ENCODE results near the gene ZNF385B.

DNA sequence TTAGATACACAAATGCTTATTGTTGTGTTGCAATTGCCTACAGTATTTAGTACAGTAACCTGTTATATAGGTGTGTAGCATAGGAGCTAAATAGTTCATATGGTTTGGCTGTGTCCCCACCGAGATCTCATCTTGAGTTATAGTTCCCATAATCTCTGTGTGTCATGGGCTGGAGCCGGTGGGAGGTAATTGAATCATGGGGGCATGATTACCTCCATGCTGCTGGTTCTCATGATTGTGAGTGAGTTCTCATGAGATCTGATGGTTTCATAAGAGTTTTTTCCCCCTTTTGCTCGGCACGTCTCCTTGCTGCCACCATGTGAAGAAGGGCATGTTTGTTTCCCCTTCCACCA is 406.3 kb downstream of the ZNF385B start:
- TF ChIP-seq, protein P1, sequence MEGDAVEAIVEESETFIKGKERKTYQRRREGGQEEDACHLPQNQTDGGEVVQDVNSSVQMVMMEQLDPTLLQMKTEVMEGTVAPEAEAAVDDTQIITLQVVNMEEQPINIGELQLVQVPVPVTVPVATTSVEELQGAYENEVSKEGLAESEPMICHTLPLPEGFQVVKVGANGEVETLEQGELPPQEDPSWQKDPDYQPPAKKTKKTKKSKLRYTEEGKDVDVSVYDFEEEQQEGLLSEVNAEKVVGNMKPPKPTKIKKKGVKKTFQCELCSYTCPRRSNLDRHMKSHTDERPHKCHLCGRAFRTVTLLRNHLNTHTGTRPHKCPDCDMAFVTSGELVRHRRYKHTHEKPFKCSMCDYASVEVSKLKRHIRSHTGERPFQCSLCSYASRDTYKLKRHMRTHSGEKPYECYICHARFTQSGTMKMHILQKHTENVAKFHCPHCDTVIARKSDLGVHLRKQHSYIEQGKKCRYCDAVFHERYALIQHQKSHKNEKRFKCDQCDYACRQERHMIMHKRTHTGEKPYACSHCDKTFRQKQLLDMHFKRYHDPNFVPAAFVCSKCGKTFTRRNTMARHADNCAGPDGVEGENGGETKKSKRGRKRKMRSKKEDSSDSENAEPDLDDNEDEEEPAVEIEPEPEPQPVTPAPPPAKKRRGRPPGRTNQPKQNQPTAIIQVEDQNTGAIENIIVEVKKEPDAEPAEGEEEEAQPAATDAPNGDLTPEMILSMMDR (IDR thresholded peaks at IDR 0.05; ENCODE audit: low read depth, low read length, missing input control), result no peak
- TF ChIP-seq FOXA2 (IDR thresholded peaks at IDR 0.05) (no peak), GABPA (IDR thresholded peaks at IDR 0.05 in 1 of 2, conservative IDR thresholded peaks at IDR 0.05 in 1 of 2) (no peak), RXRA (IDR thresholded peaks at IDR 0.05) (no peak)
